ENCODE data around the gene B3GNT3.

The B3GNT3 gene

DNA sequence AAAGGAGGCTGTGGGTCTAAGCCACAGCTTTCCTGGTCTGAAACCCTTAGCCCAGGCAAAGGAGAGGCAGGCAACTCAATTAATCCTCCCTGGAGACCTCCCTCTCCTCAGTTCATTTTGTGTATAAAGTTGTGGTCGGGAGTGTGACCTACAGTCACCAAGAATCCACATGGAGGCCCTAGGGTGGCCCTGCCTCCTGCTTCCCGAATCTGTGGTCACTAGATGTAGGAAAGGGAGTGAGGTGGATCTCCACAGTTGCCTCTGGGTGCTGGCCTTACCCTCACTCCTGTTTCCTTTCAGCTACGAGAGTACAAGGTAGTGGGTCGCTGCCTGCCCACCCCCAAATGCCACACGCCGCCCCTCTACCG, 66.0 kb downstream of the B3GNT3 start:
- DNase-seq (ENCODE audit: low read depth), result no peak

DNA sequence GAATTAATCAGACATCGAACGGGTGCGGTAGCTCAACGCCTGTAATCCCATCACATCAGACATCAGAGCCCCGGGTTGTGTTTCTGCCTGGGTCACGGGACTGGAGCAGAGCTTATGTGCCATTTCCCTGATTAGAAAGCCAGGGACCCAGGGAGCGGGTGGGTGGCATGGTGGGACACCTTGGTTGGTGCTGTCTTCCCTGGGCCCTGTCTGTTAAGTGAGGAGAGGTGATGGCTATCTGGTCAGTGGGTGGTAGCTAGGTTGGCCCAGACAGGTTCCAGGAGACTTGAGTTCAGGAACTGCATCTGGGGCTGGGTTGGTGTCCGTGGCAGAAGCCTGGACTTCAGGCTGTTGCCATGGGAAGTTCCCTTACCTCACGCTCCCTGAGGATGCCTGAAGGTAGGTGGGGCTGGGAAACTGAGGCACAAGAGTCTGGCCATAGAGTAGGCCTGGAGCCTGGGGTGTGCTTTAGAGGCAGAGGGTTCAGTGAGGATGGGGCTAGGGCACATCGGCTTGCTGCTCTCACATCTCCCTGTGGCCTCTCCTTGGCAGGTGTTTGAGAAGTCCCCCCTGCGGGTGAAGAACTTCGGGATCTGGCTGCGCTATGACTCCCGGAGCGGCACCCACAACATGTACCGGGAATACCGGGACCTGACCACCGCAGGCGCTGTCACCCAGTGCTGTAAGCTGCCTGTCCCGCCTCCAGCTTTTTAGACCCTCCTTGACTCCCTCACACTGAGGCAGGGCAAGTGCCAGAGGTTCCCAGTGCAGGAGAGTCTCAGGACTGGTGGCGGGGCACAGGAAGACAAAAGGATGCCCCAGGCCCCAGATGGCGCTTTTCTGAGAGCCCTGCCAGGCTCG, 66.8 kb downstream of the B3GNT3 start:
- no peak for DNase-seq (ENCODE audit: low read depth)

DNA sequence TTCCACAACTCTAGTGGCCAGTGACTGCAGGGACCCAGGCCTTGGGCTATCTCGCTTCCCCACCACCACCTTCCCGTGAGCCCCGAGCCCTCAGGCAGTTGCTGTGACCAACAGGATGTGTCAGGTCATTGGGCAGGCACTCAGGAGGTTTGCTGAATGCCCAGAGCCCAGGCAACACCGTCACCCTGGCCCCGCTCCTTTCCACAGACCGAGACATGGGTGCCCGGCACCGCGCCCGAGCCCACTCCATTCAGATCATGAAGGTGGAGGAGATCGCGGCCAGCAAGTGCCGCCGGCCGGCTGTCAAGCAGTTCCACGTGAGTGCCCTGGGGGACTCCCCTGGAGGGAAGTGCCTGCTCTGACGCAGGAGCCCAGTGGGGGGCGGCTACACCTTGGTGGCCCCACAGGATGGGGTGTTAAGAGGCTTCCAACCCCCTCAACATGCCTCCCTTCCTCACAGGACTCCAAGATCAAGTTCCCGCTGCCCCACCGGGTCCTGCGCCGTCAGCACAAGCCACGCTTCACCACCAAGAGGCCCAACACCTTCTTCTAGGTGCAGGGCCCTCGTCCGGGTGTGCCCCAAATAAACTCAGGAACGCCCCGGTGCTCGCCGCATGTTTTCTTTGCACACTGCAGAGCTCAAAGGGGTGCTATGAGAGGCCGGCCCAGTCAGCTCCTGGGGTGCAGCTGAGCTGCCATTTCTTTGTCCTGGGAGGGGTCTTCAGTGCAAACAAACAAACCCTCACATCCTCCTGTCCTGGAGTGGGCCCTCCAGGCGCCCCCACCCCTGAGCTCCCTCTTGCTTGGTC, 68.0 kb downstream of the B3GNT3 start:
- no peak for DNase-seq (ENCODE audit: low read depth)

All from iris pigment epithelial cell (primary cell).